OCI-LY7 (cell line): Measurements from ENCODE around the gene TRMT44.

Experiments used
- EZH2phosphoT487 ChIP-seq: fragments of 200-600 bp; sonication (generic); IDR thresholded peaks from 2 replicates; pipeline ENCODE4 v1.6.1; 2018; ENCODE audit warnings: low read depth, borderline replicate concordance, mild to moderate bottlenecking, mixed run types, antibody characterized with exemption, low read length, moderate library complexity, mixed read lengths
- TF ChIP-seq, protein P1 (sequence below): fragments of 200-600 bp; sonication (generic); conservative IDR thresholded peaks from 2 replicates; pipeline ENCODE4 v1.5.1; 2014; ENCODE audit warnings: mild to moderate bottlenecking, antibody characterized with exemption, low read length, moderate library complexity, mixed read lengths

DNA sequence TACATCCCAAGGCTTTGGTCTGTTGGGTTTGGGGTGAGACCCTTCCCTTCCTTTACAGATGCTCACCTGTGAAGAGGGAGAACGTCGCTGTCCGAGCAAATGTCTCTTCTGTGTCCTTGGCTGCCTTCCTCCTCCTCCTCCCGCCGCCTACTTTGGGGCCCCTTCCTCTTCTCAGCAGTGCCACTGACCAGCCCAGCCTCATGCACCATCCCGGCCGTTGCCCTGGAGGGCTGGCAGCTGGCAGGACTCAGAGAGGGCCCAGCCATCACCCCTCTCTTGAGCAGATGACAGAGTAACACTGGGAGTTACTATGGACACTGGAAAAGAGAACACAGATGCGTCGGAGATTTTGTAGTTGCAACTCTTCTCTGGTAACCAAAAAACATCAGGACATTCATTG is 68.2 kb downstream of the TRMT44 start:
- TF ChIP-seq, protein P1, sequence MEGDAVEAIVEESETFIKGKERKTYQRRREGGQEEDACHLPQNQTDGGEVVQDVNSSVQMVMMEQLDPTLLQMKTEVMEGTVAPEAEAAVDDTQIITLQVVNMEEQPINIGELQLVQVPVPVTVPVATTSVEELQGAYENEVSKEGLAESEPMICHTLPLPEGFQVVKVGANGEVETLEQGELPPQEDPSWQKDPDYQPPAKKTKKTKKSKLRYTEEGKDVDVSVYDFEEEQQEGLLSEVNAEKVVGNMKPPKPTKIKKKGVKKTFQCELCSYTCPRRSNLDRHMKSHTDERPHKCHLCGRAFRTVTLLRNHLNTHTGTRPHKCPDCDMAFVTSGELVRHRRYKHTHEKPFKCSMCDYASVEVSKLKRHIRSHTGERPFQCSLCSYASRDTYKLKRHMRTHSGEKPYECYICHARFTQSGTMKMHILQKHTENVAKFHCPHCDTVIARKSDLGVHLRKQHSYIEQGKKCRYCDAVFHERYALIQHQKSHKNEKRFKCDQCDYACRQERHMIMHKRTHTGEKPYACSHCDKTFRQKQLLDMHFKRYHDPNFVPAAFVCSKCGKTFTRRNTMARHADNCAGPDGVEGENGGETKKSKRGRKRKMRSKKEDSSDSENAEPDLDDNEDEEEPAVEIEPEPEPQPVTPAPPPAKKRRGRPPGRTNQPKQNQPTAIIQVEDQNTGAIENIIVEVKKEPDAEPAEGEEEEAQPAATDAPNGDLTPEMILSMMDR: no peak
- no peak for TF ChIP-seq EZH2phosphoT487
